NOMO-1 (cell line): Measurements from ENCODE around the gene SP140.
A peak's percentile ranks its signal among the peaks of the same experiment; 100 is the strongest.
"Not testable (repeated sequence)": the region's sequence is repeated elsewhere in the genome, so short reads cannot be mapped to it uniquely, and the experiment has no call there.

Source experiments
- DNase-seq, 2 experiments: peaks; one replicate each; lab custom pipeline; 2025; ENCODE audit not compliant: unreplicated experiment in 2 of 2; lab: John Stamatoyannopoulos, UW

Gene SP140

GRCh38 chr2:230224458-230224857, 1.1 kb upstream of the SP140 start:
- DNase-seq = peak; percentile 15 to 57

- DNase-seq = peak; percentile 70 to 89
These were observed 565 bp downstream of the SP140 start for GRCh38 chr2:230226051-230226551.

- no peak for DNase-seq
These were observed 1.7 kb downstream of the SP140 start for GRCh38 chr2:230227216-230227615.

DNA sequence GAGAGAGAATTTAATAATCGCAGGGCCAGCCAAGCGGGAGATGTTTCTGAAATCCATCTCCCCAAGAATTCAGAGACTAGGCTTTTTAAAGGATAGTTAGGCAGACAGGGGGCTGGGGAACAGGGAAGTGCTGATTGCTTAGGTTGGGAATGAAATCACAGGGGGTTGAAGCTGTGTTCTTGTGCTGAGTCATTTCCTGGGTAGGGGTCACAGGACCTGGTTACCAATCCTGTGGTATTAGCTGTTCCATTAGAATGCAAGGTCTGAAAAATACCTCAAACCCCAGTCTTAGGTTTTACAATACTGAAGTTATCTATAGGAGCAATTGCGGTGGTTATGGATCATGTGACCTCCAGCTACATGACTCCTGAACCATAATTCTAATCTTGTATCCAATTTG, 4.6 kb downstream of the SP140 start:
- no peak for DNase-seq

- DNase-seq = no peak
These were observed 5.1 kb downstream of the SP140 start for GRCh38 chr2:230230496-230231200.

- DNase-seq = no peak
These were observed 5.7 kb downstream of the SP140 start for GRCh38 chr2:230231251-230231650.

DNA sequence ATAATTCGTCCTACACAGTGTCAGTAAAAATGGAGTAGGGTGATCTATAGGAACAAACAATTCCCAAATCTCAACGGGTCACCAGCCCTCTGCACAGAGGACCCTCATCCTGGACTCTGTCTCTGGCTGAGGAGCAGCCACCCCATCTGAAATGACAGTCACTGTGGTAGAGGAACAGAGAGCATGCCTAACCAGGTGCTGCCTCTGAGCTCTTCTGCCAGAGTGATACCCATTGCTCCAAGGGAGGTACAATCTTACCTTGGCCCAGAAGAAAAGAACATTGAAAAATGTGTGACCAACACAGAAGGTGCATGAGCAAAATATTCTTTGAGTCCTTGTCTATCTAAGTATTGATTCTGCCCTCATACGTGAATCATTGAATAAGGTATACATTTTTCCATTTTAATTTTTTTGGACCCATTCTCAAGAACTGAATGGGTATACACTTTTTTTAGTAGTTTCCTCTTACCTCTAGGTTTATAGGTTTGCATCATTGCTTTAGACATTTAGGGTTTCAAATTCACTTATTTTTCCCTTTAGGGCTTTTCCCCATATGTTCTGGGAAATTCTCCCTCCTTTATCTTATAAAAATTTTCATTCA, 8.7 kb downstream of the SP140 start:
- DNase-seq = no peak

DNA sequence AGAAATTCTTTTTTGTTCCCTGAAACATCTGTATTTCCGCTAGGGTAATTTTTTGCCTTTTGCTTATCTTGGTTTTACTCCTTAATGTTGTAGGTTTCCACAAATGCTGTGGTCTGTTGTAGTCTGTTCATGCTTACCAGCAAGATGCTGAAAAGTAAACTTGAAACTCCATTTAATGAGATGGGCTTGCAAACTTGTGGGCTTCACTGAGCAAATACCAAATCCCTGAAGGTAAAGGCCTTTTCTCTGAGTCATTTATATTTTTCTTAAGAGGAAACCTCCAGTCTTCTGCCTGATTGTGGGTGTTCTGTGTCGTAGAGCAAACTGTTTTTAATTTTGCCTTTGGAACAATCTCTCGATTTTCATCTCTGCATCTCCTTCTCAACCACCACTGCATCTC, 9.3 kb downstream of the SP140 start:
- no peak for DNase-seq

- no peak for DNase-seq
These were observed 18.7 kb downstream of the SP140 start for GRCh38 chr2:230244211-230244610.

DNA sequence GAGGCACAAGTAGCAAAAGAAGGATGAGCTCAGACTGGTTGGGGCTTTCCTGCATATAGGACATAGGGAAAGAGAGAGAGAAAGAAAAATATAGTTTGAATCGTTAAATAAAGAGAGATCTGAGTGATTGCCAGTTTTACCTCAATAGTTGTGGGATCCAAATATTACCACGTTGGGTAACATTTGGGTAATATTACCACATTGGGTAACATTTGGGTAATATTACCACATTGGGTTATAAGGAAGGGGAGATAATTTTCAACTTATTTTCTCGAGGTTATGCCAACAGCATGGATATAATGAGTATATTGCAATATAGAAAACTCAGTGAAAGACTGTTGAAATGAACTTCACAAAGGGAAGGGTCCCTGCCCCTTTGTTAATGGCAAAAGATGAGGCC, 20.7 kb downstream of the SP140 start:
- peak in 1 of 2 experiments; percentile 43 for DNase-seq

DNA sequence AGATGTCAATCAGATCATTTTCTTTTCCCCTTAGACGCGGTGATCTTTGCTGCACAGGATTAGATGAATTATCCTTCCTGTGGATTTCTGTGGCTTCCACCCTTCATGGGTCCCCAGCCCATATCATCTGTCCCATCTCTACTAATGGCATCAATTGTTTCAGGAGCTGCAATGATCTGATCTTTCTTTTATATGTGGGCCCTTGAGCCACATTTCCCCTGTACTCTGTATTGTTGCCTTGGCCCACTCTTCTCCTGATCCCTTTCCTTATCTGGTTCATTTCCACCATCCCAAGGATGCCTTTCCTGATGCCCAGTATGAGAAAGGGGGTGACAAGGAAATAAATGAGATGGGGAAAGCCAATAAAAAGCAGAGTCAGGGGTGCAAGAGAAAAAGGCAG, 24.7 kb downstream of the SP140 start:
- no peak for DNase-seq

- DNase-seq = no peak
These were observed 28.8 kb downstream of the SP140 start for GRCh38 chr2:230254152-230254881.

DNA sequence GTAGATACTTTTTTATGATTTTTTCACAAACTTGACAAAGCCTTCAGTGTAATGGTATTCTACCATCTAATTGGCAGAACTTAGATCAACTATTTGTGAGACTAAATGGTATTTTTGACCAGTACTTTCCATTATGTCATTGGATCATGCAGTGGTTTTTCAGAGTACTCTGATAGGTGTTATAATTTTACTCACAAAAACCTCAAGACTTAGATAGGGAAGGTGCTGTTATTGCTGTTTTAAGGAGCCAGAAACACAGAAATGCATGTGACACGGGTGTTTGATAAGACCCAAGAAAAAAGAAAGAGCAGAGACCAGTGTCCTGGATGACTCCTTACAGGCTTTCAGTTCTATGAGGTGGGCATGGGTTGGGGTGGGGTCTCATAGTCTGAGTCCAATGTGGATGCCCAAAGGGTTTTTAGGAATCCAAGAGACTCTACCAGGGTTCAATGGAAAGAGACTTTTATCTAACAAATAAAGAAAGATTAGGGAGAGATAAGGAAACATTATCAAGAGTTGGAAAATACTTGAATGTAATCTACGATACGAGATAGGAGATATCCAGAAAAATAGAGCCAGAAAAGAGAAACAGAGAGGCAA, 31.3 kb downstream of the SP140 start:
- DNase-seq = no peak

DNA sequence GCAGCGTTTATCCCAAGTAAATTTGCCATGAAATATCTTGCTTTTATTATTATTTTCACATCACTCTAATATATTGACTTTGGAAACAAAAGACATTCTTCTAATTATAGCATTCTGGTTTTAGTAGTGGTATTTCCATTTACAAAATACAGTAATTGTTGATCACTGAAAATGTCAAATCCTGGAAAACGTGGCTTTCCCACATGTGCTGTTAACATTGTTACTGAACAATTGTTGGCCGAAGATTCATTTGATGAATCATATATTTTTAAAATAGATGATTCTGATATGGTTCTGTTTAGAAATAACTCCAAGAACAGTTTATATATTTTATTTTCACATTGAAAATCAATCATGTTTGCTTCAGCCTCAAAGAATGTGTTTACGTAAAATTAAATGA, 32.9 kb downstream of the SP140 start:
- DNase-seq = no peak

- DNase-seq = no peak
These were observed 36.7 kb downstream of the SP140 start for GRCh38 chr2:230262246-230262645.

- not testable (repeated sequence) for DNase-seq
These were observed 39.4 kb downstream of the SP140 start for GRCh38 chr2:230264945-230265344.

DNA sequence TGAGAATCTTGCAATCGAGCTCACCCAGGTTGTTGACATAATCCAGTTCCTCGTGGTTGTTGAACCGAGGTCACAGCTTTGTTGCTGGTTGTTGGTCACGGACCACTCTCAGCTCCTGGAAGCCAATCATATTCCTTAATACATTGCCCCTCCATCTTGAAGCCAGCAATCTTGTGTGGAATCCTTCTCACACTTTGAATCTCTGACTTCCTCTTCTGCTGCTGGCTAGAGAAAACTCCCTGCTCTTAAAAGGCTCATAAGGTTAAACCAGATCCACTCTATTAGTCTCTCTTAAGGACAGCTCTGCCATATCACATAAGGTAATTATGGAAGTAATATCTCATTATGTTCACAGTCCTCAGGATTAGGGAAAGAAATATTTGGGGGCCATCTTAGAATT, 41.1 kb downstream of the SP140 start:
- no peak for DNase-seq

DNA sequence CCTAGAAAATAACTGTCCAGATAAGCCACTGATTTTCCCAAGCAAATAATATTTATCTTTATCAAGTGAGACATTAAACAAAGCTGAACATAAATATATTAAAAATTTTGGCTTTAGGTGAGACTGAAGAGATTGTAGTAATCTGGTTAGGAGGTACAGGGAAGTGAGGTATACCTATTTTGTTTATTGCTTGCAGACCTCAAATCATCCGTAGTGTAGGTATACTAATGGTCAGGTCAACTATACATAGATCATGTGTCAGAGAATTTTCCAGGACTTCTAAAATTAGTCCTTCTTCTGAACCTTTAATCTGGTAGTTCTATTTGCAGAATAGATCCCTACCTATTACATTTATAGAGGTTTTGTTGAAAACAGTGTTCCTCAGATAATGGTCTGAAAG, 41.5 kb downstream of the SP140 start:
- DNase-seq = no peak

- DNase-seq = no peak
These were observed 42.0 kb downstream of the SP140 start for GRCh38 chr2:230267556-230267955.

GRCh38 chr2:230268606-230269243, 43.2 kb downstream of the SP140 start:
- DNase-seq = no peak

DNA sequence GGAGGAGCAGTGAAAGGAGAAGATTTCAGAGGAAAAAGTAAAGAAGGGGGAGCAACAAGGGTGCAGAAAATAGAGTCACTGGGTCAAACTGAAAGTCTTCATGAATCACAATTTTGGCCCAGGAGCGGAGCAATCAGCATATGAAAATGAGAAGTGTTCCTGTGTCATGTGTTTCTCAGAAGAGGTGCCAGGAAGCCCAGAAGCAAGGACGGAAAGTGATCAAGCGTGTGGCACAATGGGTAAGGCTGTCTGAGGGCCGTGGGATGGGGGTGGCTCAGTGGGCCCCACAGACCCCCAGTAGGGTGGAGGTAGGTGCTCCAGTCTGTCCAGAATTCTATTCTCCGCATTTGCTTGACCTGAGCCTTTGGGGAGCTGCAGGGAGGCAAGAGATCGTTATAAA, 44.2 kb downstream of the SP140 start:
- no peak for DNase-seq
